K562 (cell line): ENCODE measurements around the gene ARPP21. TPM values are rescaled to one million over a fixed set of nuclear protein-coding genes. Genes with fewer than 3 reads are reported as not detected.

Experiments used
- ATAC-seq: fragments of 200-7000 bp; cut with Tn5 transposase; 3 replicates; pipeline ENCODE4 v1.9.1; 2020; ENCODE audit warnings: moderate library complexity
- BruUV-seq: library from RNA; stranded (reverse); fragments of 400-500 nt; replicated peaks from 2 replicates; lab custom pipeline; 2021; lab: Mats Ljungman, UMichigan
- CTCF ChIA-PET: fragments of 300-600 bp; formaldehyde crosslinking; extraction: SDS; loops from one replicate; lab custom pipeline; 2021; ENCODE audit warnings: low intra/inter-chr PET ratio; lab: Yijun Ruan, JAX
- POLR2A ChIA-PET: fragments of 300-600, 350-650 bp; sonication (Branson Sonifier 250); formaldehyde crosslinking; extraction: SDS; loops from one replicate; lab custom pipeline; 2021; ENCODE audit warnings: antibody characterized with exemption, inconsistent platforms; lab: Yijun Ruan, JAX
- DNase-seq, 4 experiments: peaks; one replicate each; pipeline versions ENCODE4 v3.0.0 to v3.0.0-alpha.2; 2011 to 2018; ENCODE audit warnings: low spot score in 3 of 4, mixed read lengths in 3 of 4; ENCODE audit errors: extremely low read depth in 1 of 4
- FAIRE-seq: peaks from 2 replicates; lab custom pipeline; 2011; peaks lifted over from hg19 to GRCh38; lab: Jason Lieb, UNC
- H2AFZ ChIP-seq: 2 replicates; pipeline ENCODE4 v1.6.0; 2011; ENCODE audit warnings: low read depth, low read length, control low read depth, inconsistent platforms
- H3K27ac ChIP-seq: fragments of 200-600 bp; 3 replicates; pipeline ENCODE4 v1.8.0; 2011; ENCODE audit warnings: low read depth, mild to moderate bottlenecking, control low read depth, inconsistent platforms, low read length, moderate library complexity, mixed read lengths; ENCODE audit errors: extremely low read depth
- H3K27me3 ChIP-seq, 2 experiments: fragments of 300-600 bp in 1 of 2; 2 replicates in 1 of 2; 3 replicates in 1 of 2; pipeline versions ENCODE4 v1.6.0 to v1.8.0; 2011; ENCODE audit warnings: inconsistent platforms in 2 of 2, low read length in 2 of 2, mild to moderate bottlenecking in 1 of 2, mixed read lengths in 1 of 2, moderate library complexity in 1 of 2; ENCODE audit not compliant: control insufficient read depth in 2 of 2, insufficient read depth in 2 of 2
- H3K36me3 ChIP-seq: fragments of 300-600 bp; 3 replicates; pipeline ENCODE4 v1.8.0; 2011; ENCODE audit warnings: mild to moderate bottlenecking, low read length, inconsistent platforms; ENCODE audit not compliant: control insufficient read depth, insufficient read depth
- H3K4me1 ChIP-seq, 2 experiments: fragments of 200-600 bp in 1 of 2; replicated peaks in 1 of 2; 2 replicates in 1 of 2; 3 replicates in 1 of 2; pipeline versions ENCODE4 v1.5.1 to v1.8.0; 2011; ENCODE audit warnings: inconsistent platforms in 2 of 2, low read length in 2 of 2, mild to moderate bottlenecking in 1 of 2, mixed read lengths in 1 of 2, moderate library complexity in 1 of 2; ENCODE audit not compliant: control insufficient read depth in 2 of 2, insufficient read depth in 2 of 2
- H3K4me2 ChIP-seq: 2 replicates; pipeline ENCODE4 v1.6.1; 2011; ENCODE audit warnings: low read length, control low read depth, inconsistent platforms, mixed read lengths; ENCODE audit not compliant: insufficient read depth
- H3K4me3 ChIP-seq: fragments of 200-600 bp; sonication (generic), shearing (Covaris generic); 2 replicates; pipeline ENCODE4 v1.5.1; 2016; ENCODE audit warnings: control low read depth, inconsistent platforms
- H3K79me2 ChIP-seq: fragments of 200-600 bp; 3 replicates; pipeline ENCODE4 v1.8.0; 2011; ENCODE audit warnings: low read length, inconsistent platforms; ENCODE audit not compliant: control insufficient read depth, insufficient read depth
- H3K9ac ChIP-seq, 2 experiments: 2 replicates each; pipeline versions ENCODE4 v1.6.0 to v1.6.1; 2011; ENCODE audit warnings: low read depth in 2 of 2, low read length in 2 of 2, control low read depth in 1 of 2, inconsistent platforms in 1 of 2, mild to moderate bottlenecking in 1 of 2, mixed read lengths in 1 of 2; ENCODE audit not compliant: insufficient read depth in 1 of 2
- H3K9me1 ChIP-seq: one replicate; pipeline ENCODE4 v1.6.0; 2011; ENCODE audit warnings: inconsistent platforms, mild to moderate bottlenecking, low read length, moderate library complexity; ENCODE audit not compliant: control insufficient read depth, insufficient read depth
- H3K9me3 ChIP-seq: replicated peaks from 2 replicates; pipeline ENCODE4 v1.5.1; 2011; ENCODE audit warnings: low read depth, low read length, inconsistent platforms; ENCODE audit not compliant: control insufficient read depth, insufficient read depth
- H4K20me1 ChIP-seq: replicated peaks from 2 replicates; pipeline ENCODE4 v1.6.1; 2011; ENCODE audit warnings: low read length, inconsistent platforms, mixed read lengths; ENCODE audit not compliant: control insufficient read depth, insufficient read depth
- ARID1B ChIP-seq: fragments of 450-650 bp; IDR thresholded peaks from 2 replicates; pipeline ENCODE4 v1.6.1; 2016; ENCODE audit warnings: antibody characterized with exemption, mild to moderate bottlenecking, inconsistent platforms
- DACH1 ChIP-seq: fragments of 450-650 bp; IDR thresholded peaks from 2 replicates; pipeline ENCODE4 v1.6.1; 2018; ENCODE audit not compliant: partially characterized antibody
- LEF1 ChIP-seq: fragments of 450-650 bp; IDR thresholded peaks from 2 replicates; pipeline ENCODE4 v1.6.1; 2016; ENCODE audit warnings: mild to moderate bottlenecking
- NRF1 ChIP-seq, 2 experiments: fragments of 450-650 bp; IDR thresholded peaks in 1 of 2; conservative IDR thresholded peaks in 1 of 2; 2 replicates each; pipeline ENCODE4 v1.6.1; 2014; ENCODE audit warnings: mild to moderate bottlenecking in 2 of 2
- RBFOX2 ChIP-seq: fragments of 200-400 bp; formaldehyde crosslinking; IDR thresholded peaks from 2 replicates; pipeline ENCODE4 v1.6.1; 2017; ENCODE audit warnings: low read depth, mild to moderate bottlenecking, low read length, moderate library complexity
- RBM15 ChIP-seq: fragments of 200-400 bp; formaldehyde crosslinking; IDR thresholded peaks from 2 replicates; pipeline ENCODE4 v1.6.1; 2018; ENCODE audit warnings: mild to moderate bottlenecking, low read length, moderate library complexity; ENCODE audit not compliant: insufficient read depth
- SNRNP70 ChIP-seq: fragments of 200-400 bp; formaldehyde crosslinking; optimal IDR thresholded peaks from 2 replicates; pipeline ENCODE3; 2017; ENCODE audit warnings: low read depth, low read length
- TEAD2 ChIP-seq: fragments of 450-650 bp; IDR thresholded peaks from 2 replicates; pipeline ENCODE4 v1.6.1; 2016; ENCODE audit warnings: missing genetic modification characterization, control low read depth, missing compliant biosample characterization
- TRIM28 ChIP-seq: fragments of 450-650 bp; IDR thresholded peaks from 2 replicates; pipeline ENCODE4 v1.6.1; 2017
- ZC3H11A ChIP-seq: IDR thresholded peaks from 2 replicates; pipeline ENCODE4 v1.6.1; 2012; ENCODE audit warnings: low read depth, low read length, improper control_type of control experiment
- ZNF124 ChIP-seq: sonication (generic); formaldehyde crosslinking; IDR thresholded peaks from 2 replicates; pipeline ENCODE4 v1.8.1; 2022; ENCODE audit warnings: missing genetic modification reagents
- ZNF444 ChIP-seq: fragments of 250-450 bp; sonication (Bioruptor Pico); IDR thresholded peaks from 2 replicates; pipeline ENCODE4 v1.4.0; 2020; ENCODE audit warnings: mild to moderate bottlenecking, moderate library complexity
- WGBS: fragments of 100-300 bp; shearing (Covaris generic); methylation state at CpG from one replicate; pipeline ENCODE4 v1.1.6; 2016; ENCODE audit warnings: low coverage, mixed read lengths; ENCODE audit not compliant: insufficient coverage; ENCODE audit errors: missing lambda C conversion rate; 5-methylcytosine and 5-hydroxymethylcytosine counted together
- in situ Hi-C: fragments of 300-500 bp; cut with MboI; formaldehyde crosslinking; loops from 4 replicates; pipeline ENCODE4 v1.15.0; 2018; ENCODE audit warnings: inconsistent platforms, mixed read lengths
- intact Hi-C: fragments of 100-400 bp; cut with micrococcal nuclease; formaldehyde crosslinking; loops from 2 replicates; pipeline ENCODE4 v1.14.2; 2022
- polyA plus RNA-seq, 8 experiments: library from polyadenylated mRNA; depleted of rRNA in 4 of 8; stranded (reverse) in 5 of 8; unstranded in 3 of 8; fragments of >200 nt; fragmentation: Nextera tagmentation in 2 of 8; fragmentation: Illumina TruSeq in 1 of 8; extraction: Ambion mirVana in 2 of 8; extraction: Trizol in 1 of 8; gene quantifications; 2 replicates each; pipeline versions ENCODE4 v1.2.1 to v1.2.3, GENCODE V29; 2011 to 2014; ENCODE audit warnings: inconsistent platforms in 1 of 8, missing spikeins in 1 of 8
- total RNA-seq, 7 experiments: library from RNA; depleted of rRNA in 6 of 7; stranded (reverse); fragments of >200 nt in 6 of 7; fragmentation: Illumina TruSeq in 2 of 7; extraction: Trizol in 2 of 7; gene quantifications; 2 replicates each; pipeline versions ENCODE4 v1.2.1 to v1.2.3, GENCODE V29; 2011 to 2021; ENCODE audit warnings: low replicate concordance in 1 of 7
- TF ChIP-seq, protein P1 (sequence below), 2 experiments: fragments of 450-650 bp; IDR thresholded peaks; 2 replicates each; pipeline ENCODE4 v1.6.1; 2018; ENCODE audit warnings: mild to moderate bottlenecking in 2 of 2, low read depth in 1 of 2; ENCODE audit not compliant: partially characterized antibody in 2 of 2
- TF ChIP-seq, protein P2 (sequence below): fragments of 450-650 bp; IDR thresholded peaks from 2 replicates; pipeline ENCODE4 v1.6.1; 2016
- TF ChIP-seq, protein P3 (sequence below): fragments of 250-450 bp; sonication (Bioruptor Pico); IDR thresholded peaks from 2 replicates; pipeline ENCODE4 v1.8.0; 2021; ENCODE audit warnings: moderate library complexity, mild to moderate bottlenecking, inconsistent platforms

ARPP21 gene
- total and polyA plus RNA-seq, 9 of the 15 experiments (the other 6 are each of a cell fraction or from before 2014, with no cell fraction given) = not detected

DNA sequence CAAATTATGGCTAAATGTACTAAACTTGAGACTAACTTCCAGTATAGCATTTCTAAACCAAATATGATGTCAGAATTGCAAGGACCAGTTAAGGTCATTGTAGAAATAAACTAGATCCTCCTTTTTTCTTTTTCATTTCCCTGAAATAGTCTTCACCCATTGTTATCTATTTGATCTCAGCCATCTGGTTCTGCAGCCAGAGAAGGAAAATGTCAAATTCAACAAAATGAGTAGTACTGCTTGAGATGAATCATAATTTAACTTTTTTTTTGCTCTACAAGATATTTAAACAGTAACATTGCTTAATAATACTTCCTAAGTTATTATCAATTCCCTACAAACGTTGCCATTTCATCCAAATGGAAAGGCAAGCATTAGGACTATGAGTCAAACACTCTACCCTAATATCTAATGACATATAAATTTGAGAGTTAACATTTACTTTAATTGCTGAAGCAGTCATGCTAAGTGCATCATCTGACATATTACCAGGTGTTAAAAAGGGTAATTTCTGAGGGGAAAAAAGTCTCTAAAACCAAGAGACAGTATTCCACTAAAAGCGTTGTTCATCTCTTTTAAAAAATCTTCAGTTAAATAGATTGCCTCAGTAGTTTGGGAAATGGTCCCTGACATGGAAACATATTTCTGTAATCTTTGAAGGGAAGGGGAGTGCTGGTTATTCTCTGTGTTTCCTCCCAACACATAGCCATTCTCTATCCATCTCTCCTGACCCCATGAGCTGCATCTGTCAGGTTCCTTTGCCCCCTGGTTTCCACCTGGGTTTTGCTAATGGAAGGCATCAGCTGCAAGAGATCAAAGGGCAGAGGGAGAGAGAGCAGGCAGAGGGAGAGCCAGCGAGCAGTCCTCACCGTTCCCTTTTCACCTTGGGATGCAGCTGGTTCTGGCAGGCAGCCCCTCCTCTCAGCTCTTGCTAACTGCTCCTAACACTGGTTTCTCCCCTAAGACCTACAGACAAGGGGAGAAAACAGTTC is 138.5 kb downstream of the ARPP21 start:
- no TSS peak for BruUV-seq
- H3K79me2 ChIP-seq = no peaks in the 10 kb centered on the region
- CTCF ChIA-PET = no interaction called here
- TF ChIP-seq TEAD2 (tag) = no peak
- no peak for TF ChIP-seq RBFOX2
- no peak for TF ChIP-seq LEF1
- TF ChIP-seq, protein P1, sequence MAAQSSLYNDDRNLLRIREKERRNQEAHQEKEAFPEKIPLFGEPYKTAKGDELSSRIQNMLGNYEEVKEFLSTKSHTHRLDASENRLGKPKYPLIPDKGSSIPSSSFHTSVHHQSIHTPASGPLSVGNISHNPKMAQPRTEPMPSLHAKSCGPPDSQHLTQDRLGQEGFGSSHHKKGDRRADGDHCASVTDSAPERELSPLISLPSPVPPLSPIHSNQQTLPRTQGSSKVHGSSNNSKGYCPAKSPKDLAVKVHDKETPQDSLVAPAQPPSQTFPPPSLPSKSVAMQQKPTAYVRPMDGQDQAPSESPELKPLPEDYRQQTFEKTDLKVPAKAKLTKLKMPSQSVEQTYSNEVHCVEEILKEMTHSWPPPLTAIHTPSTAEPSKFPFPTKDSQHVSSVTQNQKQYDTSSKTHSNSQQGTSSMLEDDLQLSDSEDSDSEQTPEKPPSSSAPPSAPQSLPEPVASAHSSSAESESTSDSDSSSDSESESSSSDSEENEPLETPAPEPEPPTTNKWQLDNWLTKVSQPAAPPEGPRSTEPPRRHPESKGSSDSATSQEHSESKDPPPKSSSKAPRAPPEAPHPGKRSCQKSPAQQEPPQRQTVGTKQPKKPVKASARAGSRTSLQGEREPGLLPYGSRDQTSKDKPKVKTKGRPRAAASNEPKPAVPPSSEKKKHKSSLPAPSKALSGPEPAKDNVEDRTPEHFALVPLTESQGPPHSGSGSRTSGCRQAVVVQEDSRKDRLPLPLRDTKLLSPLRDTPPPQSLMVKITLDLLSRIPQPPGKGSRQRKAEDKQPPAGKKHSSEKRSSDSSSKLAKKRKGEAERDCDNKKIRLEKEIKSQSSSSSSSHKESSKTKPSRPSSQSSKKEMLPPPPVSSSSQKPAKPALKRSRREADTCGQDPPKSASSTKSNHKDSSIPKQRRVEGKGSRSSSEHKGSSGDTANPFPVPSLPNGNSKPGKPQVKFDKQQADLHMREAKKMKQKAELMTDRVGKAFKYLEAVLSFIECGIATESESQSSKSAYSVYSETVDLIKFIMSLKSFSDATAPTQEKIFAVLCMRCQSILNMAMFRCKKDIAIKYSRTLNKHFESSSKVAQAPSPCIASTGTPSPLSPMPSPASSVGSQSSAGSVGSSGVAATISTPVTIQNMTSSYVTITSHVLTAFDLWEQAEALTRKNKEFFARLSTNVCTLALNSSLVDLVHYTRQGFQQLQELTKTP (IDR thresholded peaks at IDR 0.05; ENCODE audit: low read depth in 1 of 2, partially characterized antibody in 2 of 2) = no peak
- TF ChIP-seq NRF1 (conservative IDR thresholded peaks at IDR 0.05 in 1 of 2, IDR thresholded peaks at IDR 0.05 in 1 of 2) = no peak
- TF ChIP-seq DACH1 = no peak
- TF ChIP-seq RBM15 = no peak
- no peak for TF ChIP-seq SNRNP70
- no peak for TF ChIP-seq TRIM28
- no peak for TF ChIP-seq ARID1B
- TF ChIP-seq ZNF124 (CRISPR knock-in tag) = no peak
- no peak for TF ChIP-seq ZC3H11A
- TF ChIP-seq, protein P2, sequence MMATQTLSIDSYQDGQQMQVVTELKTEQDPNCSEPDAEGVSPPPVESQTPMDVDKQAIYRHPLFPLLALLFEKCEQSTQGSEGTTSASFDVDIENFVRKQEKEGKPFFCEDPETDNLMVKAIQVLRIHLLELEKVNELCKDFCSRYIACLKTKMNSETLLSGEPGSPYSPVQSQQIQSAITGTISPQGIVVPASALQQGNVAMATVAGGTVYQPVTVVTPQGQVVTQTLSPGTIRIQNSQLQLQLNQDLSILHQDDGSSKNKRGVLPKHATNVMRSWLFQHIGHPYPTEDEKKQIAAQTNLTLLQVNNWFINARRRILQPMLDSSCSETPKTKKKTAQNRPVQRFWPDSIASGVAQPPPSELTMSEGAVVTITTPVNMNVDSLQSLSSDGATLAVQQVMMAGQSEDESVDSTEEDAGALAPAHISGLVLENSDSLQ = no peak
- no peak for TF ChIP-seq ZNF444 (CRISPR knock-in tag)
- TF ChIP-seq, protein P3, sequence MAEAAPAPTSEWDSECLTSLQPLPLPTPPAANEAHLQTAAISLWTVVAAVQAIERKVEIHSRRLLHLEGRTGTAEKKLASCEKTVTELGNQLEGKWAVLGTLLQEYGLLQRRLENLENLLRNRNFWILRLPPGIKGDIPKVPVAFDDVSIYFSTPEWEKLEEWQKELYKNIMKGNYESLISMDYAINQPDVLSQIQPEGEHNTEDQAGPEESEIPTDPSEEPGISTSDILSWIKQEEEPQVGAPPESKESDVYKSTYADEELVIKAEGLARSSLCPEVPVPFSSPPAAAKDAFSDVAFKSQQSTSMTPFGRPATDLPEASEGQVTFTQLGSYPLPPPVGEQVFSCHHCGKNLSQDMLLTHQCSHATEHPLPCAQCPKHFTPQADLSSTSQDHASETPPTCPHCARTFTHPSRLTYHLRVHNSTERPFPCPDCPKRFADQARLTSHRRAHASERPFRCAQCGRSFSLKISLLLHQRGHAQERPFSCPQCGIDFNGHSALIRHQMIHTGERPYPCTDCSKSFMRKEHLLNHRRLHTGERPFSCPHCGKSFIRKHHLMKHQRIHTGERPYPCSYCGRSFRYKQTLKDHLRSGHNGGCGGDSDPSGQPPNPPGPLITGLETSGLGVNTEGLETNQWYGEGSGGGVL (CRISPR knock-in tag) = no peak
- in situ Hi-C loops (no loop called here), intact Hi-C loops (no loop called here)
- ATAC-seq (no peak), FAIRE-seq (no peak), DNase-seq (no peak)
- H3K27ac ChIP-seq = no peak overlapping the region
- no peaks in the 10 kb centered on the region for H3K9me1 ChIP-seq
- POLR2A ChIA-PET = interaction anchor here (0.7 kb wide), 3 partner anchors 31 to 878 kb away, joined by 3 read pairs; no protein-coding TSS in a partner anchor
- no peaks in the 10 kb centered on the region for H3K27me3 ChIP-seq
- H3K9ac ChIP-seq = no peak overlapping the region
- no peaks in the 10 kb centered on the region for H3K4me1 ChIP-seq
- H3K4me3 ChIP-seq = no peak overlapping the region
- no peak overlapping the region for H3K4me2 ChIP-seq
- no peaks in the 10 kb centered on the region for H3K36me3 ChIP-seq
- WGBS = 0% methylated on average over 4 of the region's 4 CpGs
- H2AFZ ChIP-seq = no peak overlapping the region
- H4K20me1 ChIP-seq = no peaks in the 10 kb centered on the region
- H3K9me3 ChIP-seq = peaks cover 7% of the 10 kb centered on the region
